Endothelial cell of umbilical vein (primary cell): ENCODE data around the gene DRAM1. TPM values are rescaled to one million over a fixed set of nuclear protein-coding genes. Genes with fewer than 3 reads are reported as not detected.
A peak's percentile ranks its signal among the peaks of the same experiment; 100 is the strongest.

Experiments
- BruUV-seq: library from RNA; stranded (reverse); fragments of 400-500 nt; replicated peaks from 2 replicates; lab custom pipeline; 2021; lab: Mats Ljungman, UMichigan
- CTCF ChIA-PET: fragments of 300-600, 350-600 bp; sonication (Branson Sonifier 250); formaldehyde crosslinking; loops from one replicate; lab custom pipeline; 2021; ENCODE audit warnings: antibody characterized with exemption, inconsistent platforms; lab: Charles Lee
- POLR2A ChIA-PET: fragments of 300-600, 350-600 bp; sonication (Branson Sonifier 250); formaldehyde crosslinking; loops from one replicate; lab custom pipeline; 2021; ENCODE audit warnings: antibody characterized with exemption, inconsistent platforms; lab: Charles Lee
- DNase-seq: peaks from one replicate; pipeline ENCODE4 v3.0.0-alpha.2; 2011; ENCODE audit warnings: low read depth, low spot score
- FAIRE-seq: peaks from 2 replicates; lab custom pipeline; 2011; peaks lifted over from hg19 to GRCh38; lab: Jason Lieb, UNC
- H2AFZ ChIP-seq: 2 replicates; pipeline ENCODE4 v1.6.0; 2012; ENCODE audit warnings: low read depth, low read length, control low read depth, inconsistent platforms
- H3K27ac ChIP-seq: 2 replicates; pipeline ENCODE4 v1.5.1; 2011; ENCODE audit warnings: low read depth, mild to moderate bottlenecking, control low read depth, low read length, moderate library complexity; ENCODE audit not compliant: insufficient read depth
- H3K27me3 ChIP-seq, 2 experiments: 2 replicates each; pipeline versions ENCODE4 v1.6.0 to v1.6.1; 2011; ENCODE audit warnings: low read length in 2 of 2, mixed read lengths in 1 of 2; ENCODE audit not compliant: control insufficient read depth in 2 of 2, insufficient read depth in 2 of 2
- H3K36me3 ChIP-seq, 2 experiments: 2 replicates in 1 of 2; 3 replicates in 1 of 2; pipeline ENCODE4 v1.5.1; 2011; ENCODE audit warnings: low read length in 2 of 2, mild to moderate bottlenecking in 1 of 2, moderate library complexity in 1 of 2; ENCODE audit not compliant: control insufficient read depth in 2 of 2, insufficient read depth in 2 of 2; ENCODE audit errors: extremely low read depth in 1 of 2
- H3K4me1 ChIP-seq: 3 replicates; pipeline ENCODE4 v1.5.1; 2011; ENCODE audit warnings: mild to moderate bottlenecking, low read length; ENCODE audit not compliant: control insufficient read depth, insufficient read depth; ENCODE audit errors: extremely low read depth
- H3K4me2 ChIP-seq: 2 replicates; pipeline ENCODE4 v1.6.1; 2011; ENCODE audit warnings: low read length, control low read depth, mixed read lengths; ENCODE audit not compliant: insufficient read depth
- H3K4me3 ChIP-seq, 3 experiments: fragments of 200-600 bp in 1 of 3; sonication (generic), shearing (Covaris generic) in 1 of 3; replicated peaks in 1 of 3; 2 replicates each; pipeline ENCODE4 v1.5.1; 2011 to 2016; ENCODE audit warnings: control low read depth in 3 of 3, low read length in 3 of 3, mild to moderate bottlenecking in 2 of 3, inconsistent platforms in 1 of 3, low read depth in 1 of 3, moderate library complexity in 1 of 3; ENCODE audit not compliant: insufficient read depth in 1 of 3
- H3K79me2 ChIP-seq: 2 replicates; pipeline ENCODE4 v1.6.0; 2012; ENCODE audit warnings: low read length, inconsistent platforms; ENCODE audit not compliant: control insufficient read depth, insufficient read depth
- H3K9ac ChIP-seq: replicated peaks from 2 replicates; pipeline ENCODE3; 2011; ENCODE audit warnings: low read length, control low read depth; ENCODE audit not compliant: insufficient read depth; ENCODE audit errors: extremely low read depth
- H3K9me1 ChIP-seq: replicated peaks from 3 replicates; pipeline ENCODE4 v1.6.0; 2011; ENCODE audit warnings: mild to moderate bottlenecking, low read length; ENCODE audit not compliant: control insufficient read depth, insufficient read depth; ENCODE audit errors: extremely low read depth
- H3K9me3 ChIP-seq: replicated peaks from 2 replicates; pipeline ENCODE4 v1.5.1; 2012; ENCODE audit warnings: low read length, inconsistent platforms; ENCODE audit not compliant: control insufficient read depth, insufficient read depth
- H4K20me1 ChIP-seq: replicated peaks from 2 replicates; pipeline ENCODE3; 2011; ENCODE audit warnings: mild to moderate bottlenecking, low read length; ENCODE audit not compliant: control insufficient read depth, insufficient read depth; ENCODE audit errors: extremely low read depth
- EZH2 ChIP-seq: IDR thresholded peaks from 2 replicates; pipeline ENCODE4 v1.6.1; 2012; ENCODE audit warnings: borderline replicate concordance, low read depth, mild to moderate bottlenecking, moderate library complexity, low read length, inconsistent platforms; ENCODE audit not compliant: severe bottlenecking
- FOS ChIP-seq: IDR thresholded peaks from 2 replicates; pipeline ENCODE4 v1.6.1; 2011; ENCODE audit warnings: mild to moderate bottlenecking, low read length, moderate library complexity, borderline replicate concordance; ENCODE audit not compliant: insufficient read depth
- GATA2 ChIP-seq: IDR thresholded peaks from 2 replicates; pipeline ENCODE4 v1.7.0; 2011; ENCODE audit warnings: low read depth, mild to moderate bottlenecking, moderate library complexity, mixed read lengths, low read length; ENCODE audit not compliant: insufficient read length, insufficient read depth
- JUN ChIP-seq: IDR thresholded peaks from 2 replicates; pipeline ENCODE4 v1.6.1; 2011; ENCODE audit warnings: borderline replicate concordance, low read depth; ENCODE audit not compliant: insufficient read length, insufficient read depth
- MAX ChIP-seq: IDR thresholded peaks from 2 replicates; pipeline ENCODE4 v1.6.1; 2011; ENCODE audit not compliant: insufficient read depth, insufficient read length
- POLR2A ChIP-seq: IDR thresholded peaks from 2 replicates; pipeline ENCODE4 v1.6.1; 2012; ENCODE audit warnings: low read depth, mild to moderate bottlenecking, control low read depth, low read length
- POLR2AphosphoS5 ChIP-seq: IDR thresholded peaks from 2 replicates; pipeline ENCODE4 v1.6.1; 2012; ENCODE audit warnings: low read depth, mild to moderate bottlenecking, control low read depth, low read length, moderate library complexity; ENCODE audit not compliant: insufficient read depth
- dilution Hi-C: fragments of 300-500 bp; cut with MboI; formaldehyde crosslinking; loops from one replicate; pipeline ENCODE4 v1.15.0; 2019; ENCODE audit warnings: low sequenced_read_pairs; ENCODE audit not compliant: extremely low pct_ligation_motif_present
- intact Hi-C: fragments of 100-400 bp; cut with micrococcal nuclease; formaldehyde crosslinking; loops from one replicate; pipeline ENCODE4 v1.10.0; 2022
- polyA plus RNA-seq, 4 experiments: library from polyadenylated mRNA; depleted of rRNA in 3 of 4; stranded (reverse) in 3 of 4; unstranded in 1 of 4; fragments of >200 nt; gene quantifications; 2 replicates each; pipeline versions ENCODE4 v1.2.1 to v1.2.3, GENCODE V29; 2011 to 2012; ENCODE audit warnings: missing spikeins in 1 of 4
- total RNA-seq: library from RNA; stranded (reverse); gene quantifications from 2 replicates; pipeline ENCODE4 v1.2.3, GENCODE V29; 2021

Gene DRAM1
- total and polyA plus RNA-seq, 2 donors (not counting 3 experiments of a cell fraction or from before 2014, with no cell fraction given) = 24.6 to 46.3 TPM

- Histone ChIP-seq H3K79me2 (no peaks in the 10 kb centered on the region), H3K4me3 (no peak overlapping the region), H2AFZ (peak overlapping the region; percentile 73)
These were observed 58.7 kb downstream of the DRAM1 start for GRCh38 chr12:101935890-101936746.

GRCh38 chr12:101939306-101939705, 61.9 kb downstream of the DRAM1 start:
- H3K4me2 ChIP-seq = no peak overlapping the region
- no peak overlapping the region for H3K4me3 ChIP-seq
- H3K27ac ChIP-seq = no peak overlapping the region
- H3K9ac ChIP-seq = no peak overlapping the region
- dilution Hi-C loops (no loop called here), intact Hi-C loops (loop anchor here (1.0 to 5.0 kb wide), 7 partner anchors 183 to 1609 kb away; partner anchors contain the start of genes NUP37 and PARPBP)
- no peaks in the 10 kb centered on the region for H3K9me3 ChIP-seq
- ChIA-PET CTCF (interaction anchor here (1.0 to 4.2 kb wide), 9 partner anchors 12 to 1609 kb away, joined by 3 to 50 read pairs (median 4); no protein-coding TSS in a partner anchor), POLR2A (no interaction called here)
- H4K20me1 ChIP-seq = no peaks in the 10 kb centered on the region
- BruUV-seq = no TSS peak
- no peak for TF ChIP-seq FOS
- no peak for TF ChIP-seq JUN
- no peak for TF ChIP-seq POLR2AphosphoS5
- no peak for TF ChIP-seq MAX
- no peak for TF ChIP-seq POLR2A
- TF ChIP-seq GATA2 = no peak
- H3K27me3 ChIP-seq = no peaks in the 10 kb centered on the region
- no peak overlapping the region for H2AFZ ChIP-seq
- no peaks in the 10 kb centered on the region for H3K36me3 ChIP-seq
- DNase-seq = no peak
- FAIRE-seq = no peak
- H3K79me2 ChIP-seq = no peaks in the 10 kb centered on the region
- peaks cover 22% of the 10 kb centered on the region for H3K4me1 ChIP-seq
- H3K9me1 ChIP-seq = no peaks in the 10 kb centered on the region

More at GRCh38 chr12:101935890-101936746, 58.7 kb downstream of the DRAM1 start:
- H3K36me3 ChIP-seq = no peaks in the 10 kb centered on the region
- BruUV-seq = TSS peak; percentile 81
- DNase-seq (peak; percentile 64), FAIRE-seq (peak; percentile 40)
- H3K9ac ChIP-seq = peak overlapping the region; percentile 22
- no peaks in the 10 kb centered on the region for H3K9me1 ChIP-seq
- intact Hi-C loops = loop anchor here (1.0 to 5.0 kb wide), 2 partner anchors 186 to 522 kb away; partner anchors contain the start of genes NUP37 and PARPBP
- peak overlapping the region; percentile 36 for H3K4me2 ChIP-seq
- H4K20me1 ChIP-seq = no peaks in the 10 kb centered on the region
- ChIA-PET POLR2A (no interaction called here), CTCF (interaction anchor here (0.7 to 2.2 kb wide), 12 partner anchors 9 to 1612 kb away, joined by 3 to 13 read pairs (median 4); partner anchors contain the start of gene DRAM1)
- no peak for TF ChIP-seq EZH2
- peak; percentile 83 for TF ChIP-seq GATA2
- peak; percentile 25 for TF ChIP-seq JUN
- dilution Hi-C loops = no loop called here
- H3K27me3 ChIP-seq = no peaks in the 10 kb centered on the region
- H3K4me1 ChIP-seq = peaks cover 15% of the 10 kb centered on the region
- no peaks in the 10 kb centered on the region for H3K9me3 ChIP-seq
- H3K27ac ChIP-seq = peak overlapping the region; percentile 42
